Thyroid gland (tissue), 4 donors: ENCODE measurements around the gene CNNM3. TPM values are rescaled to one million over a fixed set of nuclear protein-coding genes. Genes with fewer than 3 reads are reported as not detected.

Experiments used
- DNase-seq, 2 donors: peaks; one replicate each; pipeline ENCODE4 v3.0.0-alpha.2; 2019
- H3K27ac ChIP-seq, 3 donors: fragments of 200-600 bp; sonication (generic); 1 replicate in 2 of 3; 2 replicates in 1 of 3; pipeline ENCODE4 v1.5.1; 2016 to 2019; ENCODE audit warnings: mild to moderate bottlenecking in 1 of 3, moderate library complexity in 1 of 3
- H3K27me3 ChIP-seq: fragments of 200-600 bp; sonication (generic); one replicate; pipeline ENCODE4 v1.5.1; 2019
- H3K36me3 ChIP-seq, 2 donors: fragments of 200-600 bp; sonication (generic); one replicate each; pipeline ENCODE4 v1.5.1; 2016 to 2019
- H3K4me1 ChIP-seq, 2 donors: fragments of 200-600 bp; sonication (generic); one replicate each; pipeline ENCODE4 v1.5.1; 2017 to 2019
- H3K4me3 ChIP-seq, 3 donors: fragments of 200-600 bp; sonication (generic); replicated peaks in 1 of 3; 1 replicate in 2 of 3; 2 replicates in 1 of 3; pipeline ENCODE4 v1.5.1; 2016; ENCODE audit warnings: mild to moderate bottlenecking in 1 of 3
- H3K9me3 ChIP-seq: fragments of 200-600 bp; sonication (generic); one replicate; pipeline ENCODE4 v1.5.1; 2017
- POLR2A ChIP-seq, 2 donors: fragments of 450-650 bp; IDR thresholded peaks; one replicate each; pipeline ENCODE4 v1.6.1; 2017; ENCODE audit warnings: antibody characterized with exemption in 2 of 2, mild to moderate bottlenecking in 2 of 2, moderate library complexity in 1 of 2
- WGBS, 2 donors: methylation state at CpG; one replicate each; pipeline ENCODE4 v1.1.5; 2017; 5-methylcytosine and 5-hydroxymethylcytosine counted together
- intact Hi-C: fragments of 100-400 bp; cut with DNase I; formaldehyde crosslinking; loops from one replicate; pipeline ENCODE4 v1.15.1; 2023
- total RNA-seq, 4 donors: library from RNA; depleted of rRNA; stranded (reverse); fragments of >200 nt; gene quantifications; one replicate each; pipeline ENCODE4 v1.2.3, GENCODE V29; 2016
- TF ChIP-seq, protein P1 (sequence below), 6 experiments: fragments of 200-600 bp in 3 of 6; fragments of 450-650 bp in 3 of 6; sonication (generic) in 3 of 6; IDR thresholded peaks; one replicate each; pipeline ENCODE4 v1.5.1; 2016 to 2019; ENCODE audit warnings: antibody characterized with exemption in 6 of 6, mild to moderate bottlenecking in 2 of 6, inconsistent platforms in 1 of 6, moderate library complexity in 1 of 6

The CNNM3 gene
- total RNA-seq, 4 donors from 2014 or later = 18.2 to 22.8 (median 20.4) TPM

DNA sequence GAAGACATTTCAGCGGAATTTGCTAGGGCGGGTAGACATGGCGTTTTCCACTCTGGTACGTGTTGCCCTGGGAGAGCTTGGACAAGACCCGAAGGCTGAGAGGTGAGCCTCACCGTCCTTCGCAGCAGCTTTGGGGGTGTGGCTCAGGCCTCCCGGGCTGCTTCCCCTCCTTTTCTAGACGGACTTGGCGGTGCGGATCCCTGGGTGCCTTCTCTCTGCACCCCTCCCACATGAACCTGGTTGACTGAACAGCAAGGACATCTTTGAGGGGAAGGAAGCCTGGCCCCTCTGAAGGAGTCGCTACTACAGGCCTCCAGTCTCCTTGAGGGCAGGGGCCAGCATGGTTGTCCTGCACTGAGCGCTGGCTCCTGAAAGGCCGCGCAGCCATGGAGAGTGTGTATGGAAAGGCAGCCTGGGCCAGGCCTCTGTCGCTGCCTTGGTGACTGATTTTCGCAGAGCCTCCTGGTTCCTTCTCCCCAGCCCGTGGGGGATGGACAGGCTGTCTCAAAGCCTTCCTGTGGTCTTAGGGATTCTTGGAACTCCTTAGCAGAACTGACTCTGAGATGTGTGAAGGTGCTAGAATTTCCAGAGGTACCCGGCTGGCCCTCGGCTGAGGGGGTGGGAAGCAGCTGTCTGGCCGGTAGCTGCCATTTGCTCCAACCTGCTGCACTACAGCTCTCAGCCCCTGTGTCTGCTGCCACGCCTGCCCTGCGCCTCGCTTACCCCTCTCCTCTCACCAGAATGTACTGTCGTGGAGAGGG, 45.4 kb upstream of the CNNM3 start:
- peak; percentile 62 to 70 for DNase-seq
- Histone ChIP-seq H3K9me3 (no peaks in the 10 kb centered on the region), H3K4me3 (no peak overlapping the region), H3K27ac (peak overlapping the region; percentile 74 to 85 (median 79)), H3K4me1 (peaks cover 37 to 69% of the 10 kb centered on the region in 2 donors), H3K27me3 (no peaks in the 10 kb centered on the region), H3K36me3 (no peaks in the 10 kb centered on the region)
- WGBS, 2 donors = 64 to 72% methylated on average over 23 to 24 of the region's 25 CpGs
- TF ChIP-seq, protein P1, sequence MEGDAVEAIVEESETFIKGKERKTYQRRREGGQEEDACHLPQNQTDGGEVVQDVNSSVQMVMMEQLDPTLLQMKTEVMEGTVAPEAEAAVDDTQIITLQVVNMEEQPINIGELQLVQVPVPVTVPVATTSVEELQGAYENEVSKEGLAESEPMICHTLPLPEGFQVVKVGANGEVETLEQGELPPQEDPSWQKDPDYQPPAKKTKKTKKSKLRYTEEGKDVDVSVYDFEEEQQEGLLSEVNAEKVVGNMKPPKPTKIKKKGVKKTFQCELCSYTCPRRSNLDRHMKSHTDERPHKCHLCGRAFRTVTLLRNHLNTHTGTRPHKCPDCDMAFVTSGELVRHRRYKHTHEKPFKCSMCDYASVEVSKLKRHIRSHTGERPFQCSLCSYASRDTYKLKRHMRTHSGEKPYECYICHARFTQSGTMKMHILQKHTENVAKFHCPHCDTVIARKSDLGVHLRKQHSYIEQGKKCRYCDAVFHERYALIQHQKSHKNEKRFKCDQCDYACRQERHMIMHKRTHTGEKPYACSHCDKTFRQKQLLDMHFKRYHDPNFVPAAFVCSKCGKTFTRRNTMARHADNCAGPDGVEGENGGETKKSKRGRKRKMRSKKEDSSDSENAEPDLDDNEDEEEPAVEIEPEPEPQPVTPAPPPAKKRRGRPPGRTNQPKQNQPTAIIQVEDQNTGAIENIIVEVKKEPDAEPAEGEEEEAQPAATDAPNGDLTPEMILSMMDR (IDR thresholded peaks at IDR 0.05) = no peak
- no peak for TF ChIP-seq POLR2A (IDR thresholded peaks at IDR 0.05)
- intact Hi-C loops = no loop called here

DNA sequence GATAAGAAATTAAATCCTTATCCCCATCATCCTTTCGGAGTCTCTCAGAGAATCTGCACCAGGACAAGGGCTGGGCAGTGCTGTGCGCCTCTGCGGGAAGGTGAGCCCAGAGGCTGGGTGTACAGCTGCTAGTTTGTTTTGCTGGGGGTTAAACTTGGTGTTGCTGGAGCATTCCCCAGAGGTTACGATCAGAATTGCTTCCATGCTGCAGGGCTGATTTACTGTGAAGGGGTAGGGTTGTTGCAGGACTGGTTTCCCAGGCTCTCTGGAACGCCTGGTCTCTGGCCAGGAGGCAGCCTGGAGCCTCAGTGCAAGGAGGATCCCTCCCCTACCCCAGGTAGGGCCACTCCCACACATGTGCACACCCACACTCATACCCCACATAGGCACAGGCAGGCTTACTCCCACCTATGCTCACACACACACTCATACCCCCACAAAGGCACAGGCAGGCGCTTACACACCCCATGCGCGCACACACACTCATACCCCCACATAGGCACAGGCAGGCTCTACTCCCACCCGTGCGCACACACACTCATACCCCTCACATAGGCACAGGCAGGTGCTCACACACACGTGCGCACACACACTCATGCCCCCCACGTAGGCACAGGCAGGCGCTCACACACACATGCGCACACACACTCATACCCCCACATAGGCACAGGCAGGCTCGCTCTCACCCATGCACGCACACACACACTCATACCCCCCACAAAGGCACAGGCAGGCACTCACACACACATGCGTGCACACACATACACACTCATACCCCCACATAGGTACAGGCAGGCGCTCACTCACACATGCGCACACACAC, 44.1 kb upstream of the CNNM3 start:
- DNase-seq = peak; percentile 78 to 79
- no peaks in the 10 kb centered on the region for H3K9me3 ChIP-seq
- intact Hi-C loops = no loop called here
- H3K27ac ChIP-seq = peak overlapping the region; percentile 23 to 45 (median 34)
- H3K4me3 ChIP-seq = no peak overlapping the region
- no peak for TF ChIP-seq POLR2A (IDR thresholded peaks at IDR 0.05)
- TF ChIP-seq, protein P1 (IDR thresholded peaks at IDR 0.05) = peak in 4 of 6 experiments; percentile 17 to 50 (median 29)
- WGBS, 2 donors = 77 to 78% methylated on average over 20 of the region's 20 CpGs
- H3K36me3 ChIP-seq = no peaks in the 10 kb centered on the region
- H3K27me3 ChIP-seq = no peaks in the 10 kb centered on the region
- peaks cover 37 to 65% of the 10 kb centered on the region in 2 donors for H3K4me1 ChIP-seq

DNA sequence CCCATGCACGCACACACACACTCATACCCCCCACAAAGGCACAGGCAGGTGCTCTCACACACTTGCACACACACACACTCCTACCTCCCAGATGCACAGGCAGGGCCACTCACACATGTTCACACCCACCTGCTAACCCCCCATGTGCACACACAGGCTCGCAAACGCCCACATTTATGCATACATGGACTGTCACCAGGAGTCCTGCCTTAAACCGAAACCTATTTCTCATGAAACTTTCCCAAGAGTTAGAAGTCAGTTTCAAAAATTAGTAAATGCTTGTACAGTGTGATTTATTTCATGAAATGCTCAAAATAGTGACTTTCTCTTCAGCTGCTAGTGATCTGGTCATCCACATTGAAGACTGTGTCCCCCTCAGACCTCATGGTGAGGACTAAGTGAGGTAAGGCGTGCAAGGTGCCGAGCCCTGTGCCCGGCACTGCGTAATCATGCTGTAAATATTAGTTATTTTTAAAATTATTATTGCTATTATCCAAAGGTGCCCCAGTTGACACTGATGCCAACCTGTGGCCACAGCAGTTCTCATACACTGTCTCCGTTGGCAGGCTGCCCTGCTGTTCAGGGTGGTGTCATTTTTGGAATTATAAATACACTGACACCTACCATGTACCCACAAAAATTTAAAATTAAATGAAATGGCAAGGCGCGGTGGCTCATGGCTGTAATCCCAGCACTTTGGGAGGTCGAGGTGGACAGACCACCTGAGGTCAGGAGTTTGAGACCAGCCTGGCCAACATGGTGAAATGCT, 43.0 kb upstream of the CNNM3 start:
- WGBS, 2 donors = 94 to 97% methylated on average over 12 of the region's 12 CpGs
- peaks cover 29 to 54% of the 10 kb centered on the region in 2 donors for H3K4me1 ChIP-seq
- TF ChIP-seq POLR2A (IDR thresholded peaks at IDR 0.05) = no peak
- TF ChIP-seq, protein P1 (IDR thresholded peaks at IDR 0.05) = no peak
- intact Hi-C loops = no loop called here
- no peaks in the 10 kb centered on the region for H3K27me3 ChIP-seq
- H3K4me3 ChIP-seq = no peak overlapping the region
- H3K36me3 ChIP-seq = no peaks in the 10 kb centered on the region
- H3K27ac ChIP-seq = peak overlapping the region in 1 of 3 donors; percentile 50
- no peaks in the 10 kb centered on the region for H3K9me3 ChIP-seq
- DNase-seq = peak; percentile 27 to 37

DNA sequence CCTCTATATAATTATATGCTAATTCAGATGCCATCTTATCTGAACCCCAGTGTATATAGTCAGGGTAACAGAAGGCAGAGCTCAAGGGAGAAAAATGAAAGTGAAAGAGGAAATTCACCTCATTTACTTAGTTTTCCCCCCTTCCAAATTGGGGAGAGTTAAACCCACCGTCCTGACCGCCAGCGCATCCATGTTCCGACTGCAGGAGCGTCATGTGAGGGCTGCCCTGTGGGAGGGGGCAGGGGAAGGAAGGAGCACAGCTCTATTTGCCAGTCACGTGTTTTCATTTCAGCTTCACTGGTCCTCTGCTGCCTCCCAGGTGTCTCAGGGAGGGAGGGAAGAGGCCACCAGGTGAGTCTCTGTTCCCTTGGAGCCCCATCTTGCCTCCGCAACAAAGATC, 42.1 kb upstream of the CNNM3 start:
- Histone ChIP-seq H3K9me3 (no peaks in the 10 kb centered on the region), H3K27me3 (no peaks in the 10 kb centered on the region), H3K36me3 (no peaks in the 10 kb centered on the region), H3K4me1 (peaks cover 21 to 46% of the 10 kb centered on the region in 2 donors), H3K27ac (peak overlapping the region; percentile 13 to 50 (median 21)), H3K4me3 (no peak overlapping the region)
- intact Hi-C loops = no loop called here
- peak; percentile 67 for DNase-seq
- TF ChIP-seq POLR2A (IDR thresholded peaks at IDR 0.05) = peak in 1 of 2 donors; percentile 17
- TF ChIP-seq, protein P1 (IDR thresholded peaks at IDR 0.05) = peak in 1 of 6 experiments; percentile 15
- WGBS, 2 donors = 50 to 61% methylated on average over 6 to 7 of the region's 7 CpGs
